ENCODE measurements around the gene SGK2. TPM values are rescaled to one million over a fixed set of nuclear protein-coding genes. Genes with fewer than 3 reads are reported as not detected.
"Not testable (repeated sequence)": the region's sequence is repeated elsewhere in the genome, so short reads cannot be mapped to it uniquely, and the experiment has no call there.

Gene SGK2
- polyA plus RNA-seq, 5 donors = 8.4 to 12.5 (median 9.5) TPM

DNA sequence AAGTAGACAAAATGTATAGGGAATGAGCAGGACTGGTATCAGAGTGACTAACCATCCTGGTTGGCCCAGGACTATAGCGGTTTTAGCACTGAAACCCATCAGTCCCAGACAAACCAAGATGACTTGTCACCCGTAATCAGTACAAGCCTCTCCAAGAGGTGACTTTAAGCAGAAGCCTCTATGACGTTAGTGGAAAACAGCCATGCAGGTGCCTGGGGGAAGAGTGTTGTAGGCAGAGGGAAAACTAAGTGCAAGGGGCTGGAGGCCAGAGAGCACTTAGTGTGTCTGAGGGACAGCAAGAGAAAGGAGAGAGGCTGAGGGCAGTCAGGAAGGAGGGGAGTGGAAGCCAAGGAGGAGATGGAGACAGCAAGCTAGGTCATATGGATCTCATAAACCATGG lies 2.1 kb downstream of the SGK2 start:
- DNase-seq = no peak

DNA sequence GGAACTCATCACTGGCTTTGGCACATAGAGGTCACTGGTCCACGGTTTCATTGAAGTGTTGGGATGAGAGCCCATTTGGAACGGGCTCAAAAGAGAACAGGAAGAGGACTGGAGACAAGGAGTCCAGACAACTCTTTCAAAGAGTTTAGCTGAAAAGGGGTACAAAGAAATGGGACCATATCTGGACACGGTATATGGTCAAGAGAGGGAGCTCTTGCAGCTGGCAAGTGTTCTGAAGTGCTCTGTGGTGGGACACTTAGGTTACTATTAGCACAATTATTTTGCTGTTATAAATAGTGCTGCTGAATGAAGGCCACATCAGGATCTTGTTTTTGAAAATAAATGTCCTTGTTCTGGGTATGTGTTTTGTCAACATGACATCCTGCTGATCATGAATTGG lies 4.6 kb downstream of the SGK2 start:
- DNase-seq = no peak

DNA sequence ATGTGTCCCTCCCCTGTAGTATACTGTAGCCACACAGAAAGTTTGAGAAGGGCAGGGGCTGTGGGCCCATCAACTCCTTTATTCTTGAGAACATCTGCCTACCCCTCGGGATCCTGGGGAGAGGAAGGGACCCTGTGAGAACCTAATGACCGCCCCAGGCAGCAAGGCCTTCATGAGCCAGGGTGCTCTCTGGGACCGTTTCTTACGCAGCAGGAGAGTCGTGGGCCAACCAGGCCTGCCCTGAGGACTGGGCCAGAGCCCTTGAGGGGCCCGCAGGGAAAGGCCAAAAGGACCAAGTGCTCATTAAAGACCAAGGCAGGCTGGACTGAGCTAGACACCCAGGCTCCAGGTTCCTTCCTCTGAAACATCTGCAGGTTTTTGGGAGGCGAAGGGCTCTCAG lies 5.2 kb downstream of the SGK2 start:
- no peak for DNase-seq

DNA sequence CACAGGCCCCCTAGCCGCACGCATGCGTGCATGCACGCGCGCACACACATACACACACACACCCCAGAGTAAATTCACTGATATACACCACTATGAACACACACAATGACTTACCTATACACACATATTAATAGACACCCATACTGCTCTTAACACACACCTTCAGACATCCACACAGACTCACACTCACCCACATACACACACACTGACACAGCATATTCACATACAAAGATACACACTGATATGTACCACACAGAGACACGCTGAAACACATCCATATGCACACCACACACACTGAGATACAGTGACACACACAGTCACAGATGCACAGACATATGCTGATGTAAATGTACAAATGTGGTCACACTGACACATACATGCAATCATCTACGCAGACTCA lies 5.6 kb downstream of the SGK2 start:
- no peak for DNase-seq

DNA sequence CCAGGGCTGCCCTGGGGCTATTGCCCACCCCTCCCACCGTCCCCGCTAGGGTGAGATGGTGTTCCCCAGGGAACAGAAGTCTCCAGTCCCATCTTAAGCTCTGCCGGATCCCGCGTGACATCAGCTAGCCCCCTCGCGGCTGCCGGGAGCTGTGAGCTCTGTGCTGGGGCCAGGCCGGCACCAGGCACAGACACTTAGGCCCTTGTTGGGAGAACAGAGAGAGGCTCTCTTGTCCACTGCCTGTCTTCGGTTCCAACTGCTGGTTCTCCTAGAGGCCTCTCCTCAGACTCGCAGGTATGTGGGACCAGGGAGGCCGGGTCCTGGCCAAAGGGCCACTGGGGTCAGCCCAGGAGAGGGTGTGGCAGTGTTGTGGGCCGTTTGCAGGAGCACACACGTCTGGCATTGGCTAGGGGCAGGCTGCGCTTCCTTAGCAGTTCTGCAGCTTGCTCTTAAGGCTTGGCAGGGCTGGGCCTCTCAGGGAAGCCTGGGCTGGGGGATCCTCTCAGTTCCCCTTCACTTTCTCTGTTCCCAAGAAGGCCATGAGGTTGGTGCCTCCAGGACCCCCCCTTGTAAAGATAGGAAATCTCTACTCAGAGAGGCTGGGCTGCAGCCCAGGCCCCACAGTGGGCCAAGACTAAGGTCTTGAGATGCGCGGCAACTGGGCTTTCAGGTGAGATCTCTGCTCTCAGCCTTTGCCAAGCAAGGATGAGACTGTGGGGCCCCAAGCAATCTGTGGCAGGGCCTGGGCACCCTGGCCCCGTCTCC lies 6.3 kb downstream of the SGK2 start:
- no peak for DNase-seq

DNA sequence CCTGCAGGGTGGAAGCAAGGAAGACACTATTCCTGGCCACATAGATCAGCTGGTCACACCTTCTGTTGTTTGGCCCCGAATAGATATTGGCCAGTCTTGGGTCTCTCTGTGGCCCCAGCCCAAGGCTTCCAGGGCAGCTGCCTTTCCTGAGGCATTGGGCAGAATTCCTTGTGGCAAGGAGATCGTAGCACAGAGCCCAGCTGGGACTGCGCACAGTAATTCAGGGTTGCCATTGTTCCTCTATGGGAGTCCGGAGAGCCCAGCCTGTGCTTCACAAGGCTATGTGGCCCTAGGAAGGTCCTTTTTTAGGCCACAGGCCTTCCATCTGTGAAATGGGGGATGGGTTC lies 6.9 kb downstream of the SGK2 start:
- no peak for DNase-seq

DNA sequence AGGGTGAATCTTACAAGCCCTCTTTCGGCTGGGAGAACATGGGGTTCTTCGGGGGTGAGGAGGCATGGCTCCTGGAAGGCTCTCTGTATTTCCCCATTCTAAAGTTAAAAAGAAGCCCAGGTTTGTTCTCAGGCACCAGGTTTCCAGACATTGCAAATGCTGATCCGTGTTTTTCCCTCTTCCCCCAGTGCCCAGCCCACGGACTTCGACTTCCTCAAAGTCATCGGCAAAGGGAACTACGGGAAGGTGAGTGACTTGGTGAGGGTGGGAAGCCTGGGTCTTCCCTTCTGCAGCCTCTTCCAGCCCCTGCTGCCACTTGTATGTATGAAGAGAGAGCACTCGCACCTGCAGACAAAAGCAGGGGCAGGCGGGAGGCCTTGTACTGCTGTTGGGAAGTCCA lies 8.7 kb downstream of the SGK2 start:
- no peak for DNase-seq

DNA sequence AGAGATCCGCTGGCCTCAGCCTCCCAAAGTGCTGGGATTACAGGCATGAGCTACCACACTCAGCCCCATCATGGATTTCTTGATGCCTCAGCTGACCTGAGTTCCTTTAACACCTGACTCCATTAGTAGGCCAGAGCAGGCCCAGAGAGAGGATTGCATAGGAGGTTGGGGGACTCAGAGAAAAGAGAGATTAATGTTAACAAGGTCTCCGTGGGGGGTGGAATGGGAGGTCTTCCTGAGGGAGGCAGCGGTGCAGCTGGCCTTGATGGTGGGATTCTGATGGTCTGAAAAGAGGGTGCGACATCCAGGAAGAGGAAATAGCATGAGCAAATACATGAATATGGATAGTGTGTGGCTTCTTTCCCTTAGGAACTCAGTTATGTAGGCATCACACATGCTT lies 9.9 kb downstream of the SGK2 start:
- DNase-seq = no peak

DNA sequence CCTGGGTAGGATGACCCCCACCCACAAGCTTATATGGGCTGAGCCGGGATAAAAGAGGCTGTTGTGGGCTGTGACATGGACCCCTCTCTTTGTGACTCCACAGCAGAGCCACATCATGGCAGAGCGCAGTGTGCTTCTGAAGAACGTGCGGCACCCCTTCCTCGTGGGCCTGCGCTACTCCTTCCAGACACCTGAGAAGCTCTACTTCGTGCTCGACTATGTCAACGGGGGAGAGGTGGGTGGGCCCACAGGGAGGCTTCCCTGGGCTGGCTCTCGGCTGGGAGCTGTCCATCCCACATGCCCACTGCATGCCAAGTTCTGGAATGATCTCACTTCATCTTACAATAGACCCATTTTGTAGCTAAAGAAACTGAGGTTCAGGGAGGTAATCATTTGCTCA lies 10.5 kb downstream of the SGK2 start:
- DNase-seq = no peak

DNA sequence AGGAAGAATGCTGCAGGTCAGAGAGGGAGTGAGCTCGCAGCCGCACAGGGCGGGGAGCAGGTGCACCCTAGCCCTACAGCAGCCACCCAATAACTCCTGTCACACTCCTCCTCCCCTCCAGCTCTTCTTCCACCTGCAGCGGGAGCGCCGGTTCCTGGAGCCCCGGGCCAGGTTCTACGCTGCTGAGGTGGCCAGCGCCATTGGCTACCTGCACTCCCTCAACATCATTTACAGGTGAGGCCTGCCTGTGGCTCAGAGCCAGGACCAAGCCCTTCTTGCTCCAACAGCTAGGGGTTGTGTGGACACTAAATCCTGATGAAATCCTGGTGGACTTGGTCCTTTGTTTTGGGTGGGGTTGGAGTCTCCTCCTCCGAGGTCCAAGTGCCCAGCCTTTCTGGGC lies 11.7 kb downstream of the SGK2 start:
- DNase-seq = no peak

DNA sequence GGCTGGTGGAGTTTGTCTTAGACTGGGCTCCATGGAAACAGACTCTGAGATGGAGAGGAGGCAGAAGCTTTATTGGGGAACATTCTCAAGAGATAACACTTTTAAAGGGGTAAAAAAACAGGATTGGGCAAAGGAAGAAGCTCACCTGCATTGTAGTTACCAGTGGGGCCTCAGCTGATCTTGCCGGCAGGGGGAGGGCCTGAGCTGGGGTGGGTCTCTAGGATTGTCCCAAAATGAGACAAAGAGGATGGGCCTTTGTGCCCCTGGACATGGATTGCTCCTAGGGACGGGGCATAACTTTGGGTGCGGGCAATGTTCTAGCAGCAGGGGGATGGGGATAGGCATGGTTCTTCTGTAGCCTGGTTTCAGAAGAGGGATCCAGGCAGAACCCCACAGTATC lies 12.5 kb downstream of the SGK2 start:
- no peak for DNase-seq

DNA sequence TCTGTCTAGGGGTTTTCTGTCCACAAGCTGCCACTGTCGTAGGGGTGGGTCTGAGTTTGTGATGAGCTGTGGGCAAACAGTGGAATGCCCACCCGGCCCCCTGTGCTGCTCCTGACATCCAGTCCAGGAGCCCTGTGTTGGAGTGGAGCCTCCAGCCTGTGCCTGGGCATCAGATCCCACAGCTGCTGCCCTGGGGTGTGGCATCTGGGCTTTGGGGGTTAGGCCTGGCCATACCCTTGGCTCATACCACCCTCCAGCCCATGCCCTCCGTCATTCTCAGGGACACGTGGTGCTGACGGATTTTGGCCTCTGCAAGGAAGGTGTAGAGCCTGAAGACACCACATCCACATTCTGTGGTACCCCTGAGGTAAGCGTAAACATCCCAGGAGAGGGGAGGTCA lies 12.9 kb downstream of the SGK2 start:
- DNase-seq = no peak

DNA sequence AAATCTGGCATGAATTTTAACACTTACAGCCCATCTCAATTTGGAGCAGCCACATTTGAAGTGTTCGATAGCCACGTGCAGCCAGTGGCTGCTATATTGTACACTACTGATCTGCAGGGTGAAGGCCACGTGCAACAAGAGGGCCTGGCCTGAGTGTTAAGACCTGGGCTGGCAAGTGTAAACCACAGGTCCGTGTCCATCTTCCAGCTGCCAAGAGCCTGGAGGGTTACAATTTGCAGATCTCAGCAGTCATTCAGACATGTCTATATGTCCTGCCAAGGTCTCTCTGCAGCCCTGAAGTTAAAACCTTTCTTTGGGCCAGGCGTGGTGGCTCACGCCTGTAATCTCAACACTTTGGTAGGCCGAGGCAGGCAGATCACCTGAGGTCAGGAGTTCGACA lies 14.1 kb downstream of the SGK2 start:
- DNase-seq = no peak

DNA sequence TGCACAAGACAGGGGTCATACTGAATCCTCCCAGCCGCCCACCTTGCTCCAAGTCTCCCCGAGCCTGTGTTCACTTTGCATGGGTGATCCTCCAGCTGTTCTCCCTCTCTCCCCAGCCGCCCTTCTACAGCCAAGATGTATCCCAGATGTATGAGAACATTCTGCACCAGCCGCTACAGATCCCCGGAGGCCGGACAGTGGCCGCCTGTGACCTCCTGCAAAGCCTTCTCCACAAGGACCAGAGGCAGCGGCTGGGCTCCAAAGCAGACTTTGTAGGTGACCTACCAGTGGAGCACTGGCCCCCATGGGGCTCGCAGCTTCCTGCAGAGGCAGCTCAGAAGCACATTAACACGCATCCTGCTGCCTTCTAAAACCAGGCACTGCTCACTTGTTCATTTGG lies 17.3 kb downstream of the SGK2 start:
- DNase-seq = no peak

DNA sequence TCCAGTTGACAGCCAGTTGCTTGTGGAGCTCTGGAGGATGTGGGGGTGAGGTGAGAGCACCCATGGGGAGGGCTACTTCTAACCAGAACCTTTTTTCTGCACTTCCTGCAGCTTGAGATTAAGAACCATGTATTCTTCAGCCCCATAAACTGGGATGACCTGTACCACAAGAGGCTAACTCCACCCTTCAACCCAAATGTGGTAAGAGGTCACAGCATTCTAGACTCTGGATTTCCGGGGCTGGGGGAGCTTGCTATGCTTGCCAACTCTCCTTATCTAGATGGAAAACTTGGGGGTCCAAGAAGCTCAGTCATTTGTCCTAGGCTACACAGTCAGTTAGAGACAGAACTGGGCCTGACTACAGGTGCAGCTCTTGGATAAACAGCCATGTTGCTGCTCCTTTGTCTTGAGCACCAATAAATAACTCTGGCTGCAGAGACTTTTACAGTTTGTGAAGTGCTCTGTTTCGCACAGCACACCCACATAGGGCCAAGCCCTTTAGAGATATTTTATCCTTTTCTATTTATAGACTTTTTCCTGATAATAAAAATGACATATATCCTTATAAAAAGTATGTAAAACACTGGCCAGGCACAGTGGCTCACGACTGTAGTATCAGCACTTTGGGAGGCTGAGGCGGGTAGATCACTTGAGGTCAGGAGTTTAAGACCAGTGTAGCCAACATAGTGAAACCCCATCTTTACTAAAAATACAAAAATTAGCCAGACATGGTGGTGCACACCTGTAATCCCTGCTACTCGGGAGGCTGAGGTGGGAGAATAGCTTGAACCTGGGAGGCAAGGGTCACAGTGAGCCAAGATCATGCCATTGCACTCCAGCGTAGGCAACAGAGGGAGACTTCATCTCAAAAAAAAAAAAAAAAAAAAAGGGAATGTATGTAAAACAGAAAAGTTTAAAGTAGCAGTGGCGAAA lies 21.3 kb downstream of the SGK2 start:
- DNase-seq = no peak

DNA sequence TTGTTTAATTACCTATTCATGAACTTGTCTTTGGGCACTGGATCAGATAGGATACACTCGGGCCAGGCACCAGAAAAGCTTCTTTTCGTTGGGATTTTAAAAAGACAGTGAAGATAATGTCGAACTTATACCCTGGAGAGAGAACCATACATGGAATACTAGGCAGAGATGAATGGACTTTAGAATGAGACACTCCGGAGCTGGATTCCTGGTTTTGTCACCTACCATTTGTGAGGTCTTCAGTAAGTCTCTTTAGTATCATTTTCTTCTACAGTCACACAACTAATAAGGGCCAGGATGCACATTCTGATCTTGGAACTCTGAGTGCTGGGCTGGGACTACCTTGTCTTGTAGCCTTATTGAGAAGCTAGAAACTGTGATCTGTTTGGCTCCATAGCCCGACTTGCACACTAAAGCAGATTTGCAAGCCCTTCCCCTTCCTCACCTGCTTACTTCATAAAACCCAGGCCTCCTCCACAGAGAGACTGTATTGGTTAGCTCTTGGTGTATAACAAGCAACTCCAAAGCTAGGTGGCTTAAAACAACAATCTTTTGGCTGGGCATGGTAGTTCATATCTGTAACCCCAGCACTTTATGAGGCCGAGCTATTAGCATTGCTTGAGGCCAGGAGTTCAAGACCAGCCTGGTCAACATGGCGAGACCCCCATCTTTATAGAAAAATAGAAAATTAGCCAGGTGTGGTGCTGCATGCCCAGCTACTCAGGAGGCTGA lies 24.5 kb downstream of the SGK2 start:
- no peak for DNase-seq

DNA sequence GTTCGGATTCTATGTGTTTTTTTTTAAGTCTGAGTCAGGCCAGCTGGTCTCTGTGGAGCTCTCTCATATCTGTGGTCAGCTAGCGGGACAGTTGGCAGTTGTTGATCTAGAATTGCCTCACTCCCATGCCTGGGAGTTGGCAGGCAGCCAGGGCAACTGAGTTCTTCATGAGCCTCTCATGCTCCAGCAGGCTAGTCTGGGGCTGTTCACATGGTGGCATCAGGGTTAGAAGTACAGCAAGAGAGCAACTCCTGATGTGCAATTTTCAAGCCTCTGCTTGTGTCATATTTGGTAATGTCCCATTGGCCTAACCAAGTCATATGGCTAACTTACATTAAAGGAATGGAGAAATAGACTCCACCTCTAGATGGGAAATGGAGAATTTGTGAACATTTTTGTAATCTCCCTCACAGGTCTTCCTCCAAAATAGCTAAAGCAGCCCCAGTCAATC lies 25.2 kb downstream of the SGK2 start:
- DNase-seq = peak; percentile 67 to 79

DNA sequence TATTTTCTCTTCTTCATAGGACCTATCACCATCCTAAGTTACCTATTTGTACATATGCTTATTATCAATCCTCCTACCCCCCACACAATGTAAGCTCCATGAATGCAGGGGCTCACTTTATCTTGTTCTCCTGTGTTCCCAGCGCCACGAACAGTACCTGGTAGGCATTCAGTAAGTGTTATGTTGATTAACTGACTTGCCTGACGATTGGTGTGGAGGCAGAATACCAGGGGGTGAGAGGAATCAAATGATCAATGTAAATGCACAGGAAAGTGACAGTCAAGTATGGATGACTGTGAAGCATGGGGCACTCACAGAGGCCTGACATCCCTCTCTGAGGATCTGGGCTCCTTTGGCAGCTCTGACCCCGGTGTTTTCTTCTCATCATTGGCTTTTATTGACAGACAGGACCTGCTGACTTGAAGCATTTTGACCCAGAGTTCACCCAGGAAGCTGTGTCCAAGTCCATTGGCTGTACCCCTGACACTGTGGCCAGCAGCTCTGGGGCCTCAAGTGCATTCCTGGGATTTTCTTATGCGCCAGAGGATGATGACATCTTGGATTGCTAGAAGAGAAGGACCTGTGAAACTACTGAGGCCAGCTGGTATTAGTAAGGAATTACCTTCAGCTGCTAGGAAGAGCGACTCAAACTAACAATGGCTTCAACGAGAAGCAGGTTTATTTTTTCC lies 25.8 kb downstream of the SGK2 start:
- peak; percentile 54 to 62 for DNase-seq

DNA sequence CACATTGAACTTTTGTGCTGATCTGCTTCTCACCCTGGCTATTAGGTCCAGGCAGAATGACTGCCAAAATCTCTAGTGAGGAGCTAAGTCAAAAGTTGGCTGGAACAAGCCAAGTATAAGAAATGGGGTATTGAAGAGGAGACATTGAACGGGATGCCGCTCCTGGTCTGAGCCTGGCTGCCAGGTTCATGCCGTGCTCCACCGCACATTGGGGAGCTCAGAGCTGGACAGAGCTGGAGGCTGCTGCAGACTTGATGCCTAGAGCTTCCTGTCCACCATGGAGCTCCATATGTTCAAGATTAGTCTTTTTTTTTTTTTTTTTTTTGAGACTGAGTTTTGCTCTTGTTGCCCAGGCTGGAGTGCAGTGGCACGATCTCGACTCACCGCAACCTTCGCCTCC lies 27.8 kb downstream of the SGK2 start:
- no peak for DNase-seq

DNA sequence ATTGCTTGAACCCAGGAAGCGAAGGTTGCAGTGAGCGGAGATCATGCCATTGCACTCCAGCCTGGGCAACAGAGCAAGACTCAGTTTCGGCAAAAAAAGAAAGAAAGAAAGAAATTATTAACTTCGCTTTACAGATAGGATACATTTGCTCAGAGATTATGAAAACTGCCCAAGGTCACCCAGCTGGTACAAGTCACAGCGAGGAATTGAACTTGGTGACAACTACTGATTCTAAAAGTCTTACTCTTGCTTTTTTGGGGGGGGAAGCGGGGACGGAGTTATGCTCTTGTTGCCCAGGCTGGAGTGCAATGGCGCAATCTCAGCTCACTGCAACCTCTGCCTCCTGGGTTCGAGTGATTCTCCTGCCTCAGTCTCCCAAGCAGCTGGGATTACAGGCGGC lies 29.7 kb downstream of the SGK2 start:
- DNase-seq = not testable (repeated sequence)

DNA sequence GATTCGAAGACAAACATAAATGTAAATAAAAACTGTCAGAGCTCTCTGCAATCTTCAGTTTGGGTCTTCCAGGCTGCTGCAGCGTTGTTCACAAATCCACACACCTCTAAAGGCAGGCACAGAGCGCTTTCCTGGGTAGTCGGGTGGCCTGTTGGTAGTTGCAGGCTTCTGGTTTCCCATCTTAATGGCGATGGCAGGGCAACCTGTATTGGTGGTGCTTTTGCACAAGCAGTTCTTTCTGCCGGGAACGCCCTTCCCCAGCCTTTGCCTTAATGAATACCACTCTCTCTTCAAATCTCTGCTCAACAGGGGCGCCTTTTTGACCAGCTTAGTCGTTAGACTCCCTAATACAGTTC lies 31.2 kb downstream of the SGK2 start:
- DNase-seq = no peak

Measured in right lung (tissue), 5 donors.